ENCODE data around the gene TEN1. TPM values are rescaled to one million over a fixed set of nuclear protein-coding genes. Genes with fewer than 3 reads are reported as not detected.

The TEN1 gene
- total and polyA plus RNA-seq, 2 of the 13 experiments (the other 11 are each of a cell fraction or from before 2014, with no cell fraction given), result 18.0 to 21.3 TPM

DNA sequence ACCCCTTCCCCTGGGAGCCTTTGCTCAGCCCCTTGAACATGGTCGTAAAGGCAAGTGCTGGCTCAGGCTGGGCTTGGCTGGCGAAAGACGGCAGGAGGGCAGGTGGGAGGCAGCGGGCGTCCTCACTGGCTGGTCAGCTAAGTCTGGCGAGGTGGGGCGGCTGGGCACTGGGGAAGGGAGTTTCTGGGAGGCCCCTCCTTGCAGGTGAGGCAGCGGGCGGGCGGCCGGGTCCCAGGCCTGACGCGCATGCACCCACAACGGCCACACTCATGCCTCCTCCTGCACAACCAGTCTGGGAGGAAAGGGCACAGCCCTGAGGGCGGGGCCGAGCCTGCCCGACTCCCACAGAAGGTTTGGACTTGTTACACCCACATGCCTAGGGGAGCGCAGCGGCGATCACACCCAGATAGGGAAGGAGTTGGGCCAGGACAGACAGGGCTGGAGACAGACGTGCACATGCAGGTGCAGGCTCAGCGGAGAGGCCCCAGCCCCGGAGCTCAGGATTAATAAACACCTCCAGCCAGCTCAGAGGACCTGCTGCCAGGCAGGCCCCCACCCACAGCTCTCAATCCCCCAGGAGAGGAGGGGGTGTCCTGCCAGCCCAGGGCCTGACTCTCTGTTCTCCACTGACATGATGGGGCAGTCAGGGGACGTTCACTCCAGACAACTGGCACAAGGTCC, 48.3 kb downstream of the TEN1 start, which contains the start of gene EVPL (continued):
- 0 out of 2 replicates have a peak, but pooled peaks have one; percentile 64 for TF ChIP-seq ZNF232 (CRISPR knock-in tag; IDR thresholded peaks at IDR 0.05; ENCODE audit: borderline replicate concordance)
- TF ChIP-seq, protein P1, sequence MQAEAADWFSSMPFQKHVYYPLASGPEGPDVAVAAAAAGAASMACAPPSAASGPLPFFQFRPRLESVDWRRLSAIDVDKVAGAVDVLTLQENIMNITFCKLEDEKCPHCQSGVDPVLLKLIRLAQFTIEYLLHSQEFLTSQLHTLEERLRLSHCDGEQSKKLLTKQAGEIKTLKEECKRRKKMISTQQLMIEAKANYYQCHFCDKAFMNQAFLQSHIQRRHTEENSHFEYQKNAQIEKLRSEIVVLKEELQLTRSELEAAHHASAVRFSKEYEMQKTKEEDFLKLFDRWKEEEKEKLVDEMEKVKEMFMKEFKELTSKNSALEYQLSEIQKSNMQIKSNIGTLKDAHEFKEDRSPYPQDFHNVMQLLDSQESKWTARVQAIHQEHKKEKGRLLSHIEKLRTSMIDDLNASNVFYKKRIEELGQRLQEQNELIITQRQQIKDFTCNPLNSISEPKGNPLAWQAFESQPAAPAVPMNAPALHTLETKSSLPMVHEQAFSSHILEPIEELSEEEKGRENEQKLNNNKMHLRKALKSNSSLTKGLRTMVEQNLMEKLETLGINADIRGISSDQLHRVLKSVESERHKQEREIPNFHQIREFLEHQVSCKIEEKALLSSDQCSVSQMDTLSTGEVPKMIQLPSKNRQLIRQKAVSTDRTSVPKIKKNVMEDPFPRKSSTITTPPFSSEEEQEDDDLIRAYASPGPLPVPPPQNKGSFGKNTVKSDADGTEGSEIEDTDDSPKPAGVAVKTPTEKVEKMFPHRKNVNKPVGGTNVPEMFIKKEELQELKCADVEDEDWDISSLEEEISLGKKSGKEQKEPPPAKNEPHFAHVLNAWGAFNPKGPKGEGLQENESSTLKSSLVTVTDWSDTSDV (CRISPR knock-in tag; IDR thresholded peaks at IDR 0.05), result 0 out of 2 replicates have a peak, but pooled peaks have one; percentile 7
- peak; percentile 80; the same call in 1 of the 2 replicates for TF ChIP-seq ZNF691 (CRISPR knock-in tag; IDR thresholded peaks at IDR 0.05; ENCODE audit: borderline replicate concordance, low read depth)
- TF ChIP-seq HINFP (CRISPR knock-in tag; IDR thresholded peaks at IDR 0.05; ENCODE audit: low read depth), result peak; percentile 21; the same call in 1 of the 2 replicates
- TF ChIP-seq ZBTB7B (CRISPR knock-in tag; IDR thresholded peaks at IDR 0.05), result no peak; the same call in 1 of the 2 replicates
- 0 out of 2 replicates have a peak, but pooled peaks have one; percentile 17 for TF ChIP-seq FOXJ3 (CRISPR knock-in tag; IDR thresholded peaks at IDR 0.05; ENCODE audit: borderline replicate concordance)
- TF ChIP-seq DRAP1 (CRISPR knock-in tag; IDR thresholded peaks at IDR 0.05), result peak; percentile 80
- TF ChIP-seq ZNF772 (CRISPR knock-in tag; IDR thresholded peaks at IDR 0.05), result peak; percentile 61; the same call in 1 of the 2 replicates
- no peak for TF ChIP-seq ASH2L (IDR thresholded peaks at IDR 0.05; ENCODE audit: insufficient read length, low read depth, low read length)
- TF ChIP-seq KLF13 (CRISPR knock-in tag; IDR thresholded peaks at IDR 0.05), result peak; percentile 92; the same call in 1 of the 2 replicates
- 0 out of 2 replicates have a peak, but pooled peaks have one; percentile 25 for TF ChIP-seq IRF2 (CRISPR knock-in tag; IDR thresholded peaks at IDR 0.05)
- TF ChIP-seq XBP1 (CRISPR knock-in tag; IDR thresholded peaks at IDR 0.05), result no peak
- no peak for TF ChIP-seq ZMAT5 (CRISPR knock-in tag; IDR thresholded peaks at IDR 0.05; ENCODE audit: borderline replicate concordance, low read depth)
- no peak; the same call in 1 of the 2 replicates for TF ChIP-seq KLF6 (CRISPR knock-in tag; IDR thresholded peaks at IDR 0.05)
- no peak for TF ChIP-seq FOXP1 (IDR thresholded peaks at IDR 0.05)
- TF ChIP-seq FOXP1 (CRISPR knock-in tag; IDR thresholded peaks at IDR 0.05), result 0 out of 2 replicates have a peak, but pooled peaks have one; percentile 36
- TF ChIP-seq E2F1 (CRISPR knock-in tag; IDR thresholded peaks at IDR 0.05), result 0 out of 2 replicates have a peak, but pooled peaks have one; percentile 31
- peak in 1 of 2 experiments; percentile 49; a peak in 1 of 4 replicates for TF ChIP-seq KLF16 (CRISPR knock-in tag; IDR thresholded peaks at IDR 0.05)

Measured in HepG2 (cell line).